Astrocyte (in vitro differentiated cells and primary cell): ENCODE measurements around the gene GATB.

Experiments used
- EZH2 ChIP-seq: IDR thresholded peaks from 2 replicates; pipeline ENCODE4 v1.6.1; 2012; ENCODE audit warnings: mild to moderate bottlenecking, low read length, inconsistent platforms; ENCODE audit not compliant: insufficient read depth
- TF ChIP-seq, protein P1 (sequence below): IDR thresholded peaks from 2 replicates; pipeline ENCODE4 v1.5.1; 2011; ENCODE audit warnings: low read depth, mild to moderate bottlenecking, inconsistent platforms, low read length, moderate library complexity; ENCODE audit not compliant: insufficient read depth

DNA sequence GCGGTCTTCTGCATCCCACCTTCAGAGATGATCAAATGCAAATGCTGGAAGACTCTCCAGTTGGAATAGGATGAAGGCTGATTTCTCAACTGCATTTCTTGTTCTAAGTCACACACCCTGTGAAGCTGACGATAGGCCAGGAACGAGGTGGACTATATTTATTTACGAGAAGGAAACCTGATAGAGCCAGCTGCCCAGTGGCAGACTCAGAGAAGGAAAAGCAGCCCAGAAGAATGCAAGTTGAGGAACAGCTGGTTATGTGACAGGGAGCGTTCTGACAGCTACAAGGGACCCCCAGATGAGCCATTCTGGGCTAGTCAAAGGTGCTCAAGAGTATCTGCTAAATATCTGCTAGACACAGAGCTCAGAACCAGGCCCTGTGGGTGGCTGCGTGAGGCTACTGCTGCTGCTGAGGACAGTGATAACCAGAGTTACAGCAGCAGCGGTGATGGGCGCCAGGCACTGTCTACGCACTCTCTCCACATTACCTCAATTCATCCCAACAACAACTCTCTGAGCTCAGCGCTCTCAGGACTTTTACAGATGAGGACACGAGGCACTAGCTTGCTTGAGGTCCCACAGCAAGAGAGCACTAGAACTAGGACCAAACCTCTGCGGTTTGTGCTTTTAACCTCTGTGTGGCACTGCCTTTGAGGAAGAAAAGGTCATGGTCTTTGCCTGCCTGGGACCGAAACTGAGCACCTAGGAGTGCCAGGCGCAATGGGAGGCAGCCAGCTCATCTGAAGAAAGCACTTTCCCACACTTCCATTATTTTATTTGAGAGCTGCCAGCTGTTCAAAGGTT lies 69.0 kb downstream of the GATB start:
- TF ChIP-seq, protein P1, sequence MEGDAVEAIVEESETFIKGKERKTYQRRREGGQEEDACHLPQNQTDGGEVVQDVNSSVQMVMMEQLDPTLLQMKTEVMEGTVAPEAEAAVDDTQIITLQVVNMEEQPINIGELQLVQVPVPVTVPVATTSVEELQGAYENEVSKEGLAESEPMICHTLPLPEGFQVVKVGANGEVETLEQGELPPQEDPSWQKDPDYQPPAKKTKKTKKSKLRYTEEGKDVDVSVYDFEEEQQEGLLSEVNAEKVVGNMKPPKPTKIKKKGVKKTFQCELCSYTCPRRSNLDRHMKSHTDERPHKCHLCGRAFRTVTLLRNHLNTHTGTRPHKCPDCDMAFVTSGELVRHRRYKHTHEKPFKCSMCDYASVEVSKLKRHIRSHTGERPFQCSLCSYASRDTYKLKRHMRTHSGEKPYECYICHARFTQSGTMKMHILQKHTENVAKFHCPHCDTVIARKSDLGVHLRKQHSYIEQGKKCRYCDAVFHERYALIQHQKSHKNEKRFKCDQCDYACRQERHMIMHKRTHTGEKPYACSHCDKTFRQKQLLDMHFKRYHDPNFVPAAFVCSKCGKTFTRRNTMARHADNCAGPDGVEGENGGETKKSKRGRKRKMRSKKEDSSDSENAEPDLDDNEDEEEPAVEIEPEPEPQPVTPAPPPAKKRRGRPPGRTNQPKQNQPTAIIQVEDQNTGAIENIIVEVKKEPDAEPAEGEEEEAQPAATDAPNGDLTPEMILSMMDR = no peak
- no peak for TF ChIP-seq EZH2
